GM19463 (cell line): Measurements from ENCODE around the gene GPC2.
A peak's percentile ranks its signal among the peaks of the same experiment; 100 is the strongest.
"Not testable (repeated sequence)": the region's sequence is repeated elsewhere in the genome, so short reads cannot be mapped to it uniquely, and the experiment has no call there.

Experiments
- ATAC-seq: cut with Tn5 transposase; IDR thresholded peaks from one replicate; pipeline ENCODE4 v1.9.1; 2021; ENCODE audit warnings: mild to moderate bottlenecking, moderate library complexity; ENCODE audit not compliant: unreplicated experiment

Gene GPC2

GRCh38 chr7:100153708-100154535 lies 23.3 kb downstream of the GPC2 start:
- no peak for ATAC-seq

DNA sequence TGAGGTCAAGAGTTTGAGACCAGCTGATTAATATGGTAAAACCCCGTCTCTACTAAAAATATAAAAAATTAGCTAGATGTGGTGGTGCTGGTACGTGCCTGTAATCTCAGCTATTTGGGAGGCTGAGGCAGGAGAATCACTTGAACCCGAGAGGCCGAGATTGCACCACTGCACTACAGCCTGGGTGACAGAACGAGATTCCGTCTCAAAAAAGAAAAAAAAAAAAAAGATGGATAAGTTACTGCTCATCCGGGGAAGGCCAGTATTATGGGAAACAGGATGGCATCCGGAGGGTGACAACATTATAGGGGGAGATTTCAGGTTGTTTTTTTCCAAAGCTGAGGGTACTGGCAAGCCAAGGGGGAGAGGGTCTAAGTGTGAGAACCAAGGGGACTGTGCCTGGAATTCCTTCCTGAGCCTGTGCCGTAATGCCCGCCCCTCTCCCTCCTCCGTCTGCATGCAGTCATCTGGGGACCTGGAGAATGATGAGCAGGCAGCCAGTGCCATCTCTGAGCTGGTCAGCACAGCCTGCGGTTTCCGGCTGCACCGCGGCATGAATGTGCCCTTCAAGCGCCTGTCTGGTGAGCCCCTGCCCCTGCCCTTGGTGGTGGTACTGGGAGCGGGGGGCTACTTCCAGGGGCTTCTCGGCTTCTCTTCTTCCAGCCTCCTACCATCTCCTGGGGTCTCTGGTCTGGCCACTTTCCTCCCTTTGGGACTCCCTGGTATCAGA lies 24.1 kb downstream of the GPC2 start:
- ATAC-seq, result no peak

DNA sequence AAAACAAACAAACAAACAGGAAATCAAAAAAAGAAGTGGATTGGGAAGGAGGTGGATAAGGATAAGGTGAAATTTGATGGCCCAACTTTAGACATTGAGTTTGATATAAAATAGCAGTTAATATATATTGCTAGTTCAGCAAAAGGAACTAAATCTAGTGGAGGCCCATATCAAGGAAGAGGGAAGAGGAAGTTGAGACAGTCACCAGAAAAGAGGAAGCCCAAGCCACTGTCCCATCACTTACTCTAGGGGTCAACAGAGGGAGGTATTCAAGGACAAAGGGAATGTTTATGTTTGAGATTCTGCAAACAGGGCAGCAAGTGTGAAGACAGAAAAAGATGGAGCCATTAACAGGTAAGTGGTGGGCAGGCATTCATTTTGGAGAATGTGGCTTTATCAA lies 24.8 kb downstream of the GPC2 start:
- ATAC-seq, result no peak

DNA sequence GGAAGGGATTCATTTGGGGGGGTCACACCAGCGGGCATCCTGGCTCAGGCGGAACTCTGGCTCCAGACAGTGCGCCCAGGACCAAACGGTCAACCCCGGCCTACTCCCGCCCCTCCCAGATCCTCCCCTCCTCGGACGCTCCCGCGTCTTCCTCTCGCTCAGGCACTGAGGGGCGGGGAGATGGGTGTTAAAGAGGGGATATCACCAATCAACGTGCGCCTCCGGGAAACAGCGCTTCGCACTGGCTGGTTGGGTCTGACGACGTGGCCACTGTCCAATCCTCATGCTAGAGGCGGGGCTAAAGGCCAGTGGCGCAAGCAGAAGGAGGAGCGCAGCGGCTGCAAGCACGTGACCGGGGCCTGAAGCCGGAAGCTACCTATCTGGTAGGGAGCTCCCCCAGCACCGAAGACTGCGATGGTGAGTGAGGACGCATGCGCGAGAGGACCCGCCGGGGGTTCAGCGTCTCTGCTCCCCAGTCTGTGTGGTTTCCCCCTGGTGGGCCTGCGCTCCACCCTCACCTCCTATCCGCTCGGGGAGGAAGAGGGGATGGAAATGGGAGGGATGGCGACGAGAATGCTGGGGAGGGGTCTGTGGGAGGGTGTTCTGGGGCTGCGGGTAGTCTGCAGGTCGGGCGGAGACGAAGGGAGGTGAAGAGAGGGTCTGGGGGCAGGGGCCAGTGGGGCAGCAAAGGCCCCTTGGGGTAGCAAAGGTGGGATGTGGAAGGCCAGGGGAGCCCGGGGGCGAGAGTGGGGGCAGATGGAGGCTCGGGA lies 28.4 kb downstream of the GPC2 start, which contains the start of gene LAMTOR4:
LAMTOR4 (plus strand) TSS at position 360 of the 770 bp plus-strand sequence; CDS start at position 415, 55 bp downstream.
- ATAC-seq, result peak; percentile 98

- ATAC-seq, result no peak
These were observed 29.0 kb downstream of the GPC2 start for GRCh38 chr7:100148225-100148558.

- ATAC-seq, result no peak
These were observed 29.9 kb downstream of the GPC2 start for GRCh38 chr7:100147278-100147677.

- ATAC-seq, result not testable (repeated sequence)
These were observed 30.8 kb downstream of the GPC2 start for GRCh38 chr7:100146350-100146749.

DNA sequence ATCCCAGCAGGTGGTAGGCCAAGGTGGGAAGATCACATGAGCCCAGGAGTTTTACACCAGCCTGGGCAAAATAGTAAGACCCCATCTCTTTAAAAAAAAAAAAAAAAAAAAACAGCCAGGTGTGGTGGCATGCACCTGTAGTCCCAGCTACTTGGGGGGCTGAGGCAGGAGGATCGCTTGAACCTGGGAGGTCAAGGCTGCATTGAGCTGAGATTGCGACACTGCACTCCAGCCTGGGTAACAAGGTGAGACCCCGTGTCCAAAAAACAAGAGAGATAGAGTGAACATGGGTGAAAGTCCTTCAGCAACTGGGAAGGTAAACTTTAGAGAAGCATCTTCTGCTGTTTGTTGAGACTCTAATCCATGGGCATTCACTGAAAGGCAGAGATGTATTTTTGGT lies 34.7 kb downstream of the GPC2 start:
- ATAC-seq, result no peak

DNA sequence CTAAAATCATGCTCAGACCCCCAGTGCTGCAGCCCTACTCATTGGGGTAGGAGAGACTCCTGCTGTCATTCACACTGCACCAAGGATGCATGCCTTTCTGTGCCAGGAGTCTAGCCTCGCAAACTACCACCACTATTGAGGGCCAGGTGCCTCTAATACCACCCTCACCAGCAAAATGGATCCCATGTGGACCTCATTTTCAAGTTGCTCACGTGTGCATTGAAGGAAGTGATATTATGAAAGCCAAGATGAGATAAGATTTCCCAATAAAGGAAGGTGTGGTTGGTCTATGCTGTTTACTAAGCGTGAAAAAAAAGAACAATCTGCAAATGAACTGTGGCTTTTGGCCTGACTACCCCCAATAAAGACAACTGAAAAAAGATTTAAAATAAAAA lies 35.6 kb downstream of the GPC2 start:
- ATAC-seq, result no peak

- ATAC-seq, result no peak
These were observed 39.1 kb downstream of the GPC2 start for GRCh38 chr7:100137851-100138760.

DNA sequence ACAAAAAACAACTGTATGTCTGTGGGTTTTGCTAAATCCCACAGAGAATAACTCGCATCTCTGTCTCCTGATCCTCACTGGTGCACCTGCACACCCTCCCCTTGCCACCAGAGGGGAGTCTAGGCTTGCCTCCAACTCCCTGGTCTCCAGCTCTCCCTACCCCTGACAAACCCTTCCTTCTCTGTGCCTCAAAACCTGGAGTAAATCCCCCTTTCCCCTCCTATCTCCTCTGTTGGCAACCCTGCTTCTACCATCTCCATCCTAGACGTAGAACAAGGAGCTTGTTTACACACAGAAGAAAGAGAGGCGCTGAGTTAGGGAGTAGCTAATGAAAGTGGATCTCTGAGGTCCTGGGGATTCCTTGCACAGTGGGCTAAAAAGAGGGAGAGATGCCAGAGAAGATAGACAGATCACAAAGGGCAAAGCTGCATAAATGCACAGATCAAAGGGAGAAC lies 44.5 kb downstream of the GPC2 start:
- ATAC-seq, result peak; percentile 54

- ATAC-seq, result no peak
These were observed 45.1 kb downstream of the GPC2 start for GRCh38 chr7:100132126-100132525.

DNA sequence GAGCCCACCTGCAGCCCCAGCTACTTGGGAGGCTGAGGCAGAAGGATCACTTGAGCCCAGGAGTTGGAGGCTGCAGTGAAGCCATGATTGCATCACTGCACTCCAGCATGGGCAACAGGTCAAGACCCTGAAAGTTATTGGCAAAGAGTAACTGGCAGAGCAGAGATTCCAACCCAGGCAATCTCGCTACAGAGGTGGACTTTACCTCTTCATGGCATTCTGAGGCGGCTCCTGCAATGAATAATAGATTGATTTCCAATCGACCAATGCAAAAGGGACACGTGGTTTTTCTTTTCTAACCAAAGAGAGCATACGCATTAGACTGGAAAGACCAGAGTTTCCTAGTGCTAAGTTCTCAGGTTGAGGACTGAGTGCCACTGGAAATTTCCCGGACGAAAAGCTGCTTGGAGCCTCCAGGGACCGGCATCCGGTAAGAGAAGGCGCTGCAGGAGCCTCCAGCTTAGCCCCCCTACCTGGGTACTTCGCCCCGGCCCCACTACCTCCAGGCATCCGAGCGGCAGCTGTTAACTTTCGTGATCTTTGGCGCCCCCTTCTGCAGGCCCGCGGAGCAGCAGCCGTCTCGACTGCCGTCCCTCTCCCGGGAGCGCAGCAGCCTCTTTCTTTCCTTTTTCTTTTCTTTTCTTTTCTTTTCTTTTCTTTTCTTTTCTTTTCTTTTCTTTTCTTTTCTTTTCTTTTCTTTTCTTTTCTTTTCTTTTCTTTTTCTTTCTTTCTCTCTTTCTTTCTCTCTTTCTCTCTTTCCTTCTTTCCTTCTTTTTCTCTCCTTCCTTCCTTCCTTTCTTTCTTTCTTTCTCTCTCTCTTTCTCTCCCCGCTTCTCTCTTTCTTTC lies 46.4 kb downstream of the GPC2 start:
- ATAC-seq, result no peak

DNA sequence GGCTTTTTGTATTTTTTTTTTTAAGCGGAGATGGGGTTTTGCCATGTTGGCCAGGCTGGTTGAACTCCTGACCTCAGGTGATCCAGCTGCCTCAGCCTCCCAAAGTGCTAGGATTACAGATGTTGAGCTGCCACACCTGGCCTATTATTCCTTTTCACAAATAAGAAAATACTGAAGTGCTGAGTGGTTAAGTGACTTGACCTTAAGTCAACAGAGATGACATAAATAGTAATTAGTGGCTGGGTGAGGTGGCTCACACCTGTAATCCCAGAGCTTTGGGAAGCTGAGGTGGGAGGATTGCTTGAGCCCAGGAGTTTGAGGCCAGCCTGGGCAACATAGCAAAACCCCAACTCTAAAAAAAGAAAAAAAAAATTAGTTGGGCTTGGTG lies 47.0 kb downstream of the GPC2 start:
- not testable (repeated sequence) for ATAC-seq

GRCh38 chr7:100128637-100128963 lies 48.6 kb downstream of the GPC2 start:
- no peak for ATAC-seq

DNA sequence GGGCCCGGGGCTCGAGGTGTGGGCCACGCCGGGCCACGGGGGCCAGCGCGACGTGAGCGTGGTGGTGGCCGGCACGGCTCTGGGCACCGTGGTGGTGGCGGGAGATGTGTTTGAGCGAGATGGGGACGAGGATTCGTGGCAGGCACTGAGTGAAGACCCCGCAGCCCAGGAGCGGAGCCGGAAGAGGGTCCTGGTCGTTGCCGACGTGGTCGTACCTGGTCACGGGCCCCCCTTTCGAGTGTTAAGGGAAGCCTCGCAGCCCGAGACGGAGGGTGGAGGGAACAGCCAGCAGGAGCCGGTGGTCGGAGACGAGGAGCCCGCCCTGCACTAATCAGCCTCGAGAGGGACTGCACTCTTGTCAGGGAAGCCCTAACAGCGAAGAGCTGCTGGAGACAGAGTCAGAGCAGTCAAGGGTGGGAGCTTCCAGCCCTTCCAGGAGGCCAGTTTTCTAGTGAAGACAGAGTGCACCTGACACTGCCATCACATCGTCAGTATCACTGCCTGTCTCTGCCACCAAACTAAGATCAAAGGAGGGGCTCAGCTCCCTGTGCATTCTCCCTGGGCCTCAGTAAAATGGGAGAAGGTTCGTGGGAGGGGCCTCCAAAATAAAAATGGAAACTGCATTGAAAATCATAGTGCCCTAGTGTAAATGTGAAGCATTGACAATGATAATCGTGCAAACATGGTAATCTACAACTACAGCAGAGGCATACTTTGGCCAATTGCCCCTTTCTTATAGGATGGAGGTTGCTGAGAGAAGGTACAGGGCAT lies 49.1 kb downstream of the GPC2 start:
- ATAC-seq, result no peak

DNA sequence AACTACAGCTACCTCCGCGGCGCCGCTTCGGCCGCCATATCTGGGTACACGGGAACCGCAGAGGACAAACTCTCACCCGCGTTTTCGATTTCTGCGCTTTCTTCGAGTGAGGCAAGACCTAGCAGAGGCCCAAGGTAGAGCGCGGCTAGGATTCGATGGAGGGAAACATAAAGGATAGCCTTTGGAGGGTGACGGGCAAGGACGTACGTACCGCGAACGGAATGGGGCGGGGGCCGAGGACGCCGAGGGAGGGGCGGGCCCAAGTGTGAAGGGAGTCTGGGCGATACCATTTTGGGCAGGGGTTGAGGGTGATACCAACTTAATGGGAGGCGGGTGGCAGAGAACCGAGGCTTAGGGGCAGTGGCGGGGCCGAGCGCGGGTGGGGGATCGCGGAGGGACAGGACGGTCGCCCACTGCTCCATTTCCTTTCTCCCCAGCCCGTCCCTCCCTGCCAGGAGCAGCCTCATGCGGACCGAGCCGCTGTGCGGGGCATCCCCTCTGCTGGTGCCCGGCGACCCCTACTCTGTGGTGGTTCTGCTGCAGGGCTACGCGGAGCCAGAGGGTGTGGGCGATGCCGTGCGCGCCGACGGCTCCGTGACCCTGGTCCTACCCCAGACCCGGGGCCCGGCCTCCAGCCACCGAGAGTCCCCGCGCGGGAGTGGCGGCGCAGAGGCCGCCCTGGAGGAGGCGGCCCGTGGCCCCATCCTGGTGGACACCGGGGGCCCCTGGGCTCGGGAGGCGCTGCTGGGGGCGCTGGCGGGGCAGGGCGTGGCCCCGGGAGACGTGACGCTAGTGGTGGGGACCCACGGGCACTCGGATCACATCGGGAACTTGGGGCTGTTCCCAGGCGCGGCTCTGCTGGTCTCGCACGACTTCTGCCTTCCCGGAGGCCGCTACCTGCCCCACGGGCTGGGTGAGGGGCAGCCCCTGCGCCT lies 50.0 kb downstream of the GPC2 start, which contains the start of gene MBLAC1:
MBLAC1 (plus strand) TSS at position 37 of the 935 bp plus-strand sequence; CDS start at position 466, 429 bp downstream.
- ATAC-seq, result peak; percentile 60
